MCF 10A (cell line): ENCODE results near the gene SLC27A2. TPM values are rescaled to one million over a fixed set of nuclear protein-coding genes. Genes with fewer than 3 reads are reported as not detected.

Experiments used
- BruUV-seq: library from RNA; stranded (reverse); fragments of 400-500 nt; replicated peaks from 2 replicates; lab custom pipeline; 2021; lab: Mats Ljungman, UMichigan
- CTCF ChIA-PET: fragments of 300-600 bp; sonication (Branson Sonifier 250); formaldehyde crosslinking; extraction: SDS; loops from one replicate; lab custom pipeline; 2021; ENCODE audit warnings: antibody characterized with exemption, inconsistent platforms; lab: Yijun Ruan, JAX
- POLR2A ChIA-PET: fragments of 300-600, 350-650 bp; sonication (Branson Sonifier 250); formaldehyde crosslinking; extraction: SDS; loops from one replicate; lab custom pipeline; 2020; ENCODE audit warnings: antibody characterized with exemption, inconsistent platforms; lab: Yijun Ruan, JAX
- DNase-seq: peaks from one replicate; pipeline ENCODE4 v3.0.0-alpha.2; 2018; ENCODE audit not compliant: unreplicated experiment
- H3K27ac Mint-ChIP-seq: one replicate; pipeline ENCODE4 v1.8.0; 2022; ENCODE audit warnings: mild to moderate bottlenecking, low read depth, mixed read lengths; ENCODE audit not compliant: unreplicated experiment
- H3K27me3 Mint-ChIP-seq: one replicate; pipeline ENCODE4 v1.8.0; 2022; ENCODE audit warnings: mixed read lengths; ENCODE audit not compliant: insufficient read depth, unreplicated experiment
- H3K36me3 Mint-ChIP-seq: one replicate; pipeline ENCODE4 v1.8.0; 2022; ENCODE audit warnings: mild to moderate bottlenecking, moderate library complexity, mixed read lengths; ENCODE audit not compliant: insufficient read depth, unreplicated experiment
- H3K4me1 Mint-ChIP-seq: one replicate; pipeline ENCODE4 v1.8.0; 2022; ENCODE audit warnings: mixed read lengths; ENCODE audit not compliant: insufficient read depth, unreplicated experiment
- H3K4me3 Mint-ChIP-seq: one replicate; pipeline ENCODE4 v1.8.0; 2022; ENCODE audit warnings: mild to moderate bottlenecking, moderate library complexity, mixed read lengths; ENCODE audit not compliant: unreplicated experiment
- H3K9me3 Mint-ChIP-seq: one replicate; pipeline ENCODE4 v1.8.0; 2022; ENCODE audit warnings: mixed read lengths; ENCODE audit not compliant: unreplicated experiment
- intact Hi-C: fragments of 100-400 bp; cut with micrococcal nuclease; formaldehyde crosslinking; loops from 2 replicates; pipeline ENCODE4 v1.14.1; 2022
- total RNA-seq: library from RNA; stranded (reverse); gene quantifications from 2 replicates; pipeline ENCODE4 v1.2.3, GENCODE V29; 2022
- TF ChIP-seq, protein P1 (sequence below): fragments of 200-600 bp; IDR thresholded peaks from one replicate; pipeline ENCODE4 v1.8.0; 2022; ENCODE audit warnings: antibody characterized with exemption, mild to moderate bottlenecking; ENCODE audit not compliant: unreplicated experiment

SLC27A2 gene
- total RNA-seq, 1 experiment from 2014 or later: 0.84 TPM

GRCh38 chr15:50137330-50137761 lies 44.6 kb upstream of the SLC27A2 start:
- POLR2A ChIA-PET: interaction anchor here (0.7 to 1.4 kb wide), 2 partner anchors 21 to 134 kb away, joined by 3 to 4 read pairs; no protein-coding TSS in a partner anchor
- no TSS peak for BruUV-seq

GRCh38 chr15:50137893-50138292 lies 44.1 kb upstream of the SLC27A2 start:
- Mint-ChIP-seq H3K4me1 (peaks cover 41% of the 10 kb centered on the region), H3K4me3 (no peak overlapping the region), H3K27ac (peak overlapping the region; percentile 80), H3K27me3 (no peaks in the 10 kb centered on the region), H3K36me3 (peaks cover 5% of the 10 kb centered on the region), H3K9me3 (no peaks in the 10 kb centered on the region)
- TF ChIP-seq, protein P1, sequence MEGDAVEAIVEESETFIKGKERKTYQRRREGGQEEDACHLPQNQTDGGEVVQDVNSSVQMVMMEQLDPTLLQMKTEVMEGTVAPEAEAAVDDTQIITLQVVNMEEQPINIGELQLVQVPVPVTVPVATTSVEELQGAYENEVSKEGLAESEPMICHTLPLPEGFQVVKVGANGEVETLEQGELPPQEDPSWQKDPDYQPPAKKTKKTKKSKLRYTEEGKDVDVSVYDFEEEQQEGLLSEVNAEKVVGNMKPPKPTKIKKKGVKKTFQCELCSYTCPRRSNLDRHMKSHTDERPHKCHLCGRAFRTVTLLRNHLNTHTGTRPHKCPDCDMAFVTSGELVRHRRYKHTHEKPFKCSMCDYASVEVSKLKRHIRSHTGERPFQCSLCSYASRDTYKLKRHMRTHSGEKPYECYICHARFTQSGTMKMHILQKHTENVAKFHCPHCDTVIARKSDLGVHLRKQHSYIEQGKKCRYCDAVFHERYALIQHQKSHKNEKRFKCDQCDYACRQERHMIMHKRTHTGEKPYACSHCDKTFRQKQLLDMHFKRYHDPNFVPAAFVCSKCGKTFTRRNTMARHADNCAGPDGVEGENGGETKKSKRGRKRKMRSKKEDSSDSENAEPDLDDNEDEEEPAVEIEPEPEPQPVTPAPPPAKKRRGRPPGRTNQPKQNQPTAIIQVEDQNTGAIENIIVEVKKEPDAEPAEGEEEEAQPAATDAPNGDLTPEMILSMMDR: no peak
- ChIA-PET CTCF (interaction anchor here (0.6 to 1.3 kb wide), 6 partner anchors 16 to 1275 kb away, joined by 3 to 5 read pairs (median 4); no protein-coding TSS in a partner anchor), POLR2A (interaction anchor here (0.7 to 1.4 kb wide), 2 partner anchors 21 to 135 kb away, joined by 3 to 4 read pairs; no protein-coding TSS in a partner anchor)
- intact Hi-C loops: loop anchor here (10.0 kb wide), 1 partner anchor 513 kb away; the partner anchor contains the start of genes DTWD1 and FAM227B
- no TSS peak for BruUV-seq
- no peak for DNase-seq

More at GRCh38 chr15:50137330-50137761, 44.6 kb upstream of the SLC27A2 start:
- H3K27ac Mint-ChIP-seq: peak overlapping the region; percentile 80
- peaks cover 41% of the 10 kb centered on the region for H3K4me1 Mint-ChIP-seq
- H3K4me3 Mint-ChIP-seq: no peak overlapping the region
- no peaks in the 10 kb centered on the region for H3K9me3 Mint-ChIP-seq
- peaks cover 5% of the 10 kb centered on the region for H3K36me3 Mint-ChIP-seq
- peak; percentile 88 for DNase-seq
- CTCF ChIA-PET: interaction anchor here (0.6 to 1.3 kb wide), 7 partner anchors 16 to 1275 kb away, joined by 3 to 5 read pairs (median 4); no protein-coding TSS in a partner anchor
- TF ChIP-seq, protein P1: no peak
- intact Hi-C loops: loop anchor here (10.0 kb wide), 1 partner anchor 513 kb away; the partner anchor contains the start of genes DTWD1 and FAM227B
- H3K27me3 Mint-ChIP-seq: no peaks in the 10 kb centered on the region

- ChIA-PET CTCF (interaction anchor here (0.9 to 1.1 kb wide), 3 partner anchors 17 to 1276 kb away, joined by 3 to 4 read pairs (median 3); no protein-coding TSS in a partner anchor), POLR2A (no interaction called here)
- Mint-ChIP-seq H3K36me3 (peaks cover 5% of the 10 kb centered on the region), H3K4me3 (no peak overlapping the region), H3K9me3 (no peaks in the 10 kb centered on the region), H3K27me3 (no peaks in the 10 kb centered on the region), H3K27ac (peak overlapping the region; percentile 80), H3K4me1 (peaks cover 41% of the 10 kb centered on the region)
- no peak for DNase-seq
- no TSS peak for BruUV-seq
- TF ChIP-seq, protein P1: no peak
- intact Hi-C loops: loop anchor here (10.0 kb wide), 1 partner anchor 514 kb away; the partner anchor contains the start of genes DTWD1 and FAM227B
Measured at GRCh38 chr15:50138391-50138790, 43.6 kb upstream of the SLC27A2 start.

- TF ChIP-seq, protein P1: no peak
- DNase-seq: no peak
- BruUV-seq: no TSS peak
- peaks cover 5% of the 10 kb centered on the region for H3K36me3 Mint-ChIP-seq
- intact Hi-C loops: loop anchor here (10.0 kb wide), 1 partner anchor 715 kb away; the partner anchor contains the start of gene FGF7
- H3K9me3 Mint-ChIP-seq: no peaks in the 10 kb centered on the region
- H3K27ac Mint-ChIP-seq: no peak overlapping the region
- H3K4me1 Mint-ChIP-seq: peaks cover 35% of the 10 kb centered on the region
- POLR2A ChIA-PET: interaction anchor here (0.6 kb wide), 1 partner anchor 256 kb away, joined by 3 read pairs; no protein-coding TSS in a partner anchor
- H3K27me3 Mint-ChIP-seq: no peaks in the 10 kb centered on the region
- CTCF ChIA-PET: interaction anchor here (1.1 to 1.4 kb wide), 2 partner anchors 8 to 175 kb away, joined by 5 to 6 read pairs; no protein-coding TSS in a partner anchor
- no peak overlapping the region for H3K4me3 Mint-ChIP-seq
Measured at GRCh38 chr15:50140098-50140497, 41.9 kb upstream of the SLC27A2 start.
